Measurements from ENCODE around the gene UAP1L1.
"Not testable (repeated sequence)": the region's sequence is repeated elsewhere in the genome, so short reads cannot be mapped to it uniquely, and the experiment has no call there.

DNA sequence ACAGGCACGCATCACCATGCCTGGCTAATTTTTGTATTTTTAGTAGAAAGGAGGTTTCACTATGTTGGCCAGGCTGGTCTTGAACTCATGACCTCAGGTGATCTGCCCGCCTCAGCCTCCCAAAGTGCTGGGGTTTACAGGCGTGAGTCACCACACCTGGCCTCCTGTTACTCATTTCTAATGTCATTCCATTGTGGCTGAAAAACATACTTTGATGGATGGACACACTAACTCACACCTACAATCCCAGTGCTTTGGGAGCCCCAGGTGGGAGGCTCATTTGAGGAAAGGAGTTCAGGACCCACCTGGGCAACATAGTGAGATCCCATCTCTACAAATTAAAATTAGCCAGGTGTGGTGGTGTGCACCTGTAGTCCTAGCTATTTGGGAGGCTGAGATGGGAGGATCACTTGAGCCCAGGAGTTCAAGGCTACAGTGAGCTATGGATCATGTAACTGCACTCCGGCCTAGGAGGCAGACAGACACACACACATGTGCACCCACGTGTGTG is 46.7 kb downstream of the UAP1L1 start:
- TF ChIP-seq, protein P1, sequence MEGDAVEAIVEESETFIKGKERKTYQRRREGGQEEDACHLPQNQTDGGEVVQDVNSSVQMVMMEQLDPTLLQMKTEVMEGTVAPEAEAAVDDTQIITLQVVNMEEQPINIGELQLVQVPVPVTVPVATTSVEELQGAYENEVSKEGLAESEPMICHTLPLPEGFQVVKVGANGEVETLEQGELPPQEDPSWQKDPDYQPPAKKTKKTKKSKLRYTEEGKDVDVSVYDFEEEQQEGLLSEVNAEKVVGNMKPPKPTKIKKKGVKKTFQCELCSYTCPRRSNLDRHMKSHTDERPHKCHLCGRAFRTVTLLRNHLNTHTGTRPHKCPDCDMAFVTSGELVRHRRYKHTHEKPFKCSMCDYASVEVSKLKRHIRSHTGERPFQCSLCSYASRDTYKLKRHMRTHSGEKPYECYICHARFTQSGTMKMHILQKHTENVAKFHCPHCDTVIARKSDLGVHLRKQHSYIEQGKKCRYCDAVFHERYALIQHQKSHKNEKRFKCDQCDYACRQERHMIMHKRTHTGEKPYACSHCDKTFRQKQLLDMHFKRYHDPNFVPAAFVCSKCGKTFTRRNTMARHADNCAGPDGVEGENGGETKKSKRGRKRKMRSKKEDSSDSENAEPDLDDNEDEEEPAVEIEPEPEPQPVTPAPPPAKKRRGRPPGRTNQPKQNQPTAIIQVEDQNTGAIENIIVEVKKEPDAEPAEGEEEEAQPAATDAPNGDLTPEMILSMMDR (IDR thresholded peaks at IDR 0.05 in 2 of 3, conservative IDR thresholded peaks at IDR 0.05 in 1 of 3; ENCODE audit: insufficient read depth in 2 of 3, low read depth in 1 of 3, low read length in 3 of 3), result not testable (repeated sequence)
- TF ChIP-seq POLR2A (conservative IDR thresholded peaks at IDR 0.05); ARID2 (IDR thresholded peaks at IDR 0.05); YY1 (IDR thresholded peaks at IDR 0.05; ENCODE audit: borderline replicate concordance in 1 of 3, control insufficient read depth in 1 of 3, extremely low read depth in 1 of 3, insufficient read depth in 3 of 3, insufficient read length in 1 of 3, insufficient replicate concordance in 2 of 3, low read depth in 1 of 3, low read length in 2 of 3); ZFP1 (CRISPR knock-in tag; IDR thresholded peaks at IDR 0.05): not testable (repeated sequence)
- TF ChIP-seq, protein P2, sequence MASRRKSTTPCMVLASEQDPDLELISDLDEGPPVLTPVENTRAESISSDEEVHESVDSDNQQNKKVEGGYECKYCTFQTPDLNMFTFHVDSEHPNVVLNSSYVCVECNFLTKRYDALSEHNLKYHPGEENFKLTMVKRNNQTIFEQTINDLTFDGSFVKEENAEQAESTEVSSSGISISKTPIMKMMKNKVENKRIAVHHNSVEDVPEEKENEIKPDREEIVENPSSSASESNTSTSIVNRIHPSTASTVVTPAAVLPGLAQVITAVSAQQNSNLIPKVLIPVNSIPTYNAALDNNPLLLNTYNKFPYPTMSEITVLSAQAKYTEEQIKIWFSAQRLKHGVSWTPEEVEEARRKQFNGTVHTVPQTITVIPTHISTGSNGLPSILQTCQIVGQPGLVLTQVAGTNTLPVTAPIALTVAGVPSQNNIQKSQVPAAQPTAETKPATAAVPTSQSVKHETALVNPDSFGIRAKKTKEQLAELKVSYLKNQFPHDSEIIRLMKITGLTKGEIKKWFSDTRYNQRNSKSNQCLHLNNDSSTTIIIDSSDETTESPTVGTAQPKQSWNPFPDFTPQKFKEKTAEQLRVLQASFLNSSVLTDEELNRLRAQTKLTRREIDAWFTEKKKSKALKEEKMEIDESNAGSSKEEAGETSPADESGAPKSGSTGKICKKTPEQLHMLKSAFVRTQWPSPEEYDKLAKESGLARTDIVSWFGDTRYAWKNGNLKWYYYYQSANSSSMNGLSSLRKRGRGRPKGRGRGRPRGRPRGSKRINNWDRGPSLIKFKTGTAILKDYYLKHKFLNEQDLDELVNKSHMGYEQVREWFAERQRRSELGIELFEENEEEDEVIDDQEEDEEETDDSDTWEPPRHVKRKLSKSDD (conservative IDR thresholded peaks at IDR 0.05; ENCODE audit: low read length), result not testable (repeated sequence)

Measured in K562 (cell line).